ENCODE results near the gene RAE1. TPM values are rescaled to one million over a fixed set of nuclear protein-coding genes. Genes with fewer than 3 reads are reported as not detected.

RAE1 gene
- 10 to 100 TPM; 35.7 to 54.5 (median 40.3) TPM for polyA plus RNA-seq

DNA sequence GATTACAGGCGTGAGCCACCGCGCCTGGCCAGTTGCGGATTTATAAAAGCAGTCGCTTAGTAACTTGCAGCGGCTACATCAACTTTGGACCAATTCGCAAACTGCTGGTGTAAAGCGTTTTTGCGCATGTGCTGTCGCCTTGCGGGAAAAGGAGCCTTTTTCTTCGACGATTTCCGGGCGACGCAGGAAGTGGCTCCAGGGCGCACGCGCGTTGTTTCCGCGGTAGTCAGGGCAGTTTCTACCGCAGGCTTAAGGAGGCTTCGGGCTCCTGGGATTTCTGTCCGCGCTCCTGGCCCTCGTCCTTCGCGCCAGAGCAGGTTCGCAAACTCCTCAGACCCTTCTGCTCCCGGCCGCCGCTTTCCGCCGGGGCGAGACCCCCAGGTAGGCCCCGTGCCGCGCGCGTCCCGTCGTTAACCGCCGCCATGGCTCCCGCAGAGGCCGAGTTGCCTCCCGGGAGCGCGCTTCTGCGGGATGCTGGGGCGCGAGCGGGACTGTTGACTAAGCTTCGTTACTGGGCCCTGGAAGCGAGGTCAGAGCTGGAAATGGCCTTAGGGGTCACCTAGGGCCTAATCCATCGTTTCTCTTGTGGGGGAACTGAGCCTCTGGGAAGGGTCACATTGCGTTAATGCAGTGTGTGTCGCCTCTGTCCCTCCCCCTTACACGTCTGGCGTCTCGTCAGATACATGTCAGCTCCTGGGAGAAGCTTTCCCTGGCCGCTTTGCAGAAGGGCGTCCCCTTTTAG, at the start of gene RAE1:
Gene RAE1, plus strand, starts transcription at position 214 of the 742 bp plus-strand sequence. CDS start 2,784 bp downstream, outside the sequence.
- Mint-ChIP-seq H3K27ac (peak within 1 kb of the TSS; percentile 78 to 94 (median 90)), H3K4me3 (peak within 1 kb of the TSS; percentile 88 to 92 (median 90)), H3K9me3 (no peaks in the 10 kb centered on the region)

DNA sequence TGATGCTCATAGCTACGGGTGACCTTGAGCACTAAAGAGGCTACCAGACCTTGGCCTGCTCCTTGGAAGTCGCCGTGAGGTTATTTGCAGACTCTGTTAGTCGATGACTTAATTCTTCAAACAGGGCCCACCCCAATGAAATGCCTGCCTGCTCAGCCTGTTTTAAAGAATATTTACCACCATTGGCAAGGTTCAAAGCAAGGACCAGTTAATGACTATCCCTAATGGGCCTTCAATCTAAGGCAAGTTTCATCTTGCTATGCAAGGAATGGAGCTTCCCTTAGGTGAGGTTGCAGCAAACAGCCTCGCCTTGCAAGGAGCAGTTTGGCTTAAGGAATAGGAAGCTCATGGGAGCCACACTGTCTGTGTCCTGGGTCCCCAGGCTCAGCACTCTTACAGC, 44.3 kb upstream of the RAE1 start:
- Mint-ChIP-seq H3K36me3 (no peaks in the 10 kb centered on the region), H3K4me3 (no peak overlapping the region), H3K27me3 (ENCODE audit: low read depth in 3 of 3) (peaks cover 2 to 18% (median 4%) of the 10 kb centered on the region in 3 donors), H3K4me1 (no peaks in the 10 kb centered on the region), H3K27ac (no peak overlapping the region), H3K9me3 (no peaks in the 10 kb centered on the region)
- DNase-seq, result no peak

More for the DNA sequence above, at the start of gene RAE1:
- Mint-ChIP-seq H3K27me3 (ENCODE audit: low read depth in 3 of 3) (peaks cover 3 to 24% (median 18%) of the 10 kb centered on the region in 3 donors), H3K36me3 (peaks cover 5 to 18% (median 12%) of the 10 kb centered on the region in 3 donors), H3K4me1 (peaks cover 25 to 30% of the 10 kb centered on the region in 2 donors)
- peak; percentile 89 to 92 (median 90) for DNase-seq

DNA sequence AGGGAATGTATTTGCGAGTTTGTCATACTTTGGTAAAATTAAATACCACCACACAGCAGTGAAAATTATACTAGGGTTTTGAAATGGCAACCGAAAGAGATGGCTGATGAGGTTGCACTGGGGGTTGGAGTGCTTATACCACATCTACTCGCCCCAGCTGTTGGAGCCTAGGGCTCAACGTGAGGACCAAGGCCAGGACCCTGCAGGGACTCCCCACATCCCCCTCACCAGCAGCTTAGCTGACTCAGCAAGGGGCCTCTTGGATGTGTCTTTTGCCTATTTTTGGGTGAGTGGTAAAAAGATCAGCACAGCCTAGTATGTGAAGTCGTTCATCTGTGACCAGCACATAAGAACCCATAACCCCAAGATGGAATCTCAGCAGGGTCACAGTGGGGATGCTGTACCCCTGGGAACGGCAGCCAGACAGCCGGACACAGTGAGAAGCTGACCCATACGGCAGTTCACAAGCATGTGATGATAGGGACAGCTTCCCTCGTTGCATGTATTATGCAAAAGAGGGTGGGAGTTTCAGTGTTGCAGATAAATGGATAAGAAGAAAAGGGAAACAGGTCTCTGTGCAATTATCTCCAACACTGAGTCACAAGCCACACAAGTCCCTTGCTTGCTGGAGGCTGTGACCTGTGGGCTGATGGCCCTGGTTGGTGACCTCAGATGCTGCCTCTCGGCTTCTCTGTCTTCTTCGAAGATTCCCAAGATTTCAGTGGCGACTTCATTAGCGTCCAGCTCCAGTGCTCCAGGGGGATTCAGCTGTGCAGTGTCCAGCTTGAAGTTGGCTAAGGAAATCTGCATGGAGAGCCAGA, 42.4 kb upstream of the RAE1 start:
- H3K27ac Mint-ChIP-seq, result no peak overlapping the region

DNA sequence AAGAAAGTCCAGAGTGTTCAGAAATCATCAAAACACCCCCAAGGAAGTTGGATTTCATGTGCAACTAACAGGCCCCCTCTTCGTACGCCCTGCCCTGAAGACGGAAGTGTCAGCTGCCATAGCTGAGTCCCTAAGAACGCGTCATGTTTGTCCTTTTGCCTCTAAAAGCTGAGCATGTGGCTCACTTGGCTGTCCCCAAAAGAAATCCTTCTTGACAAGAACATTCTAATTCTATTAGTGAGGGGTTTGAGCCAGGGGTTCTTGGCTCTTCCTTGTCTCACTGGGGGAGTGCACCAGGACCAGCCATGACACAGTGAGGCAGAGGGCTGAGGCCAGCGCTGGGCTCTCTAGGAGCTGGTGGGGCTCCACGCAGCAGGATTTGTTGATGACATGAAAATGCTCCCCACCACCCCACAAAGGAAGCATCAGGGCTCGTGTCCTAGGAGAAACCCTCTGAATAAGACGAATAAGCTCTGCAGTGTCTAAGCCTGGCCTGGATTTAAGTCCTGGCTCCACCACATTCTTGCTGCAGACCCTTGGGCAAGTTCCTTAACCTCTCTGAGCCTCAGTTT, 41.4 kb upstream of the RAE1 start:
- no peak for DNase-seq
- Mint-ChIP-seq H3K4me3 (no peak overlapping the region), H3K27me3 (ENCODE audit: low read depth in 3 of 3) (peaks cover 2 to 6% (median 3%) of the 10 kb centered on the region in 3 donors), H3K9me3 (no peaks in the 10 kb centered on the region), H3K36me3 (no peaks in the 10 kb centered on the region), H3K4me1 (no peaks in the 10 kb centered on the region), H3K27ac (no peak overlapping the region)

More for the DNA sequence above, 42.4 kb upstream of the RAE1 start:
- Mint-ChIP-seq H3K36me3 (no peaks in the 10 kb centered on the region), H3K4me1 (no peaks in the 10 kb centered on the region), H3K4me3 (no peak overlapping the region), H3K27me3 (ENCODE audit: low read depth in 3 of 3) (peaks cover 2 to 11% (median 3%) of the 10 kb centered on the region in 3 donors), H3K9me3 (no peaks in the 10 kb centered on the region)
- no peak for DNase-seq

DNA sequence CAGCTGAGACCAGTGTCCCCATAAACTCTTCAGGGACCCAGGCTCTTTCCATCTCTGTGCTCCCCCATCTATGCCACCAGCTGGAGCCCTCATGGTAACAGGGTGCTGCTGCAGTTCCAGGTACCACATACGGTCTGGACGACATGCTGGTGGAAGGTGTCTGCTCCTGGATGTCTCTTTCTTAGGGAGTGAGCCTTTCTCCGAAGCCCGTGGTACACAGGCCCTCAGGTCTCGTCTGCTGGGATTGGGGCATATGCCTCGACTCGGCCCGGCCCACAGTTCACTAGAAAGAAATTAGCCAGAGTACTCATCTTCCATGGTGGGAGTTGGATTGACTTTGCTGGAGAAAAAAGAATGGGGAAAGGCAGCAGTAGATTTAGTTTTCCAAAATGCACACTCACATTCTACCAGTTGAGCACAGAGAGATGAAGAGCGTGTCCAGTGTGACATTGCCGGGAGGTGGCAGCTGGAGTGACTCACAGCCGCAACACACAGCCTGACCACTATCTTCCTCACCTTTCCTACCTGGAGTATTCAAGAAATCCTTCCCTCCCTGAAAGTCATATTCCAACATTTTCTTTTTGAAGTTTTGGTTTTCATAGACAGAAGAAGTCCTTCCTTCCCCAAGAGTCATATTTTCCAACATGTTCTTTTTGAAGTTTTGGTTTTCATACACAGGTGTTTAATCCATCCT, 40.1 kb upstream of the RAE1 start:
- Mint-ChIP-seq H3K9me3 (no peaks in the 10 kb centered on the region), H3K36me3 (no peaks in the 10 kb centered on the region), H3K27me3 (ENCODE audit: low read depth in 3 of 3) (peaks cover 3 to 6% (median 4%) of the 10 kb centered on the region in 3 donors), H3K27ac (no peak overlapping the region), H3K4me1 (peaks cover 6% of the 10 kb centered on the region in 2 donors), H3K4me3 (no peak overlapping the region)
- DNase-seq, result no peak

GRCh38 chr20:57312138-57312537, 38.9 kb upstream of the RAE1 start:
- no peak overlapping the region for H3K27ac Mint-ChIP-seq
- no peaks in the 10 kb centered on the region for H3K9me3 Mint-ChIP-seq
- H3K36me3 Mint-ChIP-seq, result no peaks in the 10 kb centered on the region
- peaks cover 3 to 6% (median 4%) of the 10 kb centered on the region in 3 donors for H3K27me3 Mint-ChIP-seq (ENCODE audit: low read depth in 3 of 3)
- H3K4me3 Mint-ChIP-seq, result no peak overlapping the region
- DNase-seq, result no peak
- H3K4me1 Mint-ChIP-seq, result peaks cover 6% of the 10 kb centered on the region in 2 donors

DNA sequence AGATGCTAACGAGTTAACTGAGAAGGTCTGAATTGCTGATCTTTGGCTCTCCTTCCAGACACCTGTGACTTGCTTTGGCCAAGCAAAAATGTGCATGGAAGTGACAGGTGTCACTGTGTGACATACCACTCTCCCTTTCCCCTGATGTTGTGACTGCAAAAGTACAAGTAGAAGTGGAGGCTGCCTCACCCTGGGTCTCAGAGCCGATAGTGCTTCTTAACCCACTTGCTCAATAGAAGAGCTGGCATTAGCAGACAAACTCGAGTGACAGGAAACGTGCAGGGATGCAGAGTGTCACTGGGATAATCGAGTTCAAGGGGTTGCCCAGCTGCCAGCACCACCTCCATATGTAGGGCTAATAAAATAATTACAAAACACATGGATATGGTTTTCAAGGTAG, 37.8 kb upstream of the RAE1 start:
- Mint-ChIP-seq H3K4me3 (no peak overlapping the region), H3K4me1 (peaks cover 6 to 9% of the 10 kb centered on the region in 2 donors), H3K27me3 (ENCODE audit: low read depth in 3 of 3) (peaks cover 3 to 8% (median 4%) of the 10 kb centered on the region in 3 donors), H3K27ac (no peak overlapping the region), H3K9me3 (no peaks in the 10 kb centered on the region), H3K36me3 (no peaks in the 10 kb centered on the region)
- DNase-seq, result no peak

DNA sequence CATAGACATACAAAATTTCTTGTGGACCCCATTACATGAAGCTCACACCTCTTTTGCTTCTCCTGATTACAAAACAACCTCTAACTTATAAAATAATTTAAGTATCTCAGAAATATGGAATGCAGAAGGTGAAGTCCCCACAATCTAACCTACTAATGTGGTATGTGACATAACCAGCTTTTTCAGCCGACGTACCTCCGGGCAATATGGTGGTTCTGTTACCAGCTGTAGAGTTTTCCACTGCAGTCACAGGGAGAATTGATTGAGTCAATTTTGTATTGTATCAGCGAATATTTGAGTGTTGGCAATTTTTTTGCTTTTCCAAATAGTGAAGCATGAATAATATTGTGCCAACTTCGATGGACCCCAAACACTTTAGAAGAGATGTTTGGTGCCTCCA, 37.1 kb upstream of the RAE1 start:
- no peak overlapping the region for H3K4me3 Mint-ChIP-seq
- H3K9me3 Mint-ChIP-seq, result no peaks in the 10 kb centered on the region
- H3K36me3 Mint-ChIP-seq, result no peaks in the 10 kb centered on the region
- H3K27ac Mint-ChIP-seq, result no peak overlapping the region
- peaks cover 3 to 8% (median 4%) of the 10 kb centered on the region in 3 donors for H3K27me3 Mint-ChIP-seq (ENCODE audit: low read depth in 3 of 3)
- peaks cover 12 to 13% of the 10 kb centered on the region in 2 donors for H3K4me1 Mint-ChIP-seq
- no peak for DNase-seq

GRCh38 chr20:57315083-57315975, 35.7 kb upstream of the RAE1 start:
- DNase-seq, result no peak
- peak overlapping the region in 2 of 5 donors; percentile 14 to 25 for H3K4me3 Mint-ChIP-seq
- H3K27ac Mint-ChIP-seq, result peak overlapping the region in 1 of 6 donors; percentile 35
- H3K36me3 Mint-ChIP-seq, result no peaks in the 10 kb centered on the region
- H3K9me3 Mint-ChIP-seq, result no peaks in the 10 kb centered on the region
- peaks cover 12 to 13% of the 10 kb centered on the region in 2 donors for H3K4me1 Mint-ChIP-seq
- H3K27me3 Mint-ChIP-seq (ENCODE audit: low read depth in 3 of 3), result peaks cover 0 to 9% (median 4%) of the 10 kb centered on the region in 3 donors

GRCh38 chr20:57315976-57316480, 35.0 kb upstream of the RAE1 start:
- DNase-seq, result no peak
- Mint-ChIP-seq H3K27me3 (ENCODE audit: low read depth in 3 of 3) (peaks cover 0 to 9% (median 4%) of the 10 kb centered on the region in 3 donors), H3K4me3 (peak overlapping the region in 2 of 5 donors; percentile 14 to 25), H3K27ac (peak overlapping the region in 1 of 6 donors; percentile 35), H3K36me3 (no peaks in the 10 kb centered on the region), H3K9me3 (no peaks in the 10 kb centered on the region), H3K4me1 (peaks cover 12 to 13% of the 10 kb centered on the region in 2 donors)

GRCh38 chr20:57316795-57317201, 34.3 kb upstream of the RAE1 start:
- no peaks in the 10 kb centered on the region for H3K9me3 Mint-ChIP-seq
- H3K36me3 Mint-ChIP-seq, result no peaks in the 10 kb centered on the region
- no peak overlapping the region for H3K4me3 Mint-ChIP-seq
- H3K27me3 Mint-ChIP-seq (ENCODE audit: low read depth in 3 of 3), result peaks cover 0 to 14% (median 4%) of the 10 kb centered on the region in 3 donors
- no peak overlapping the region for H3K27ac Mint-ChIP-seq
- peaks cover 12 to 13% of the 10 kb centered on the region in 2 donors for H3K4me1 Mint-ChIP-seq
- DNase-seq, result no peak

GRCh38 chr20:57317316-57317788, 33.7 kb upstream of the RAE1 start:
- Mint-ChIP-seq H3K27me3 (ENCODE audit: low read depth in 3 of 3) (peaks cover 0 to 17% (median 4%) of the 10 kb centered on the region in 3 donors), H3K36me3 (no peaks in the 10 kb centered on the region), H3K27ac (peak overlapping the region in 2 of 6 donors; percentile 25 to 76), H3K4me3 (peak overlapping the region in 2 of 5 donors; percentile 51 to 70), H3K4me1 (peaks cover 12 to 13% of the 10 kb centered on the region in 2 donors), H3K9me3 (no peaks in the 10 kb centered on the region)
- no peak for DNase-seq

Data from immature natural killer cell (primary cell).